ENCODE data around the gene HEATR9. TPM values are rescaled to one million over a fixed set of nuclear protein-coding genes. Genes with fewer than 3 reads are reported as not detected.

HEATR9 gene
- total and polyA plus RNA-seq, 2 of the 13 experiments (the other 11 are each of a cell fraction or from before 2014, with no cell fraction given): not detected

DNA sequence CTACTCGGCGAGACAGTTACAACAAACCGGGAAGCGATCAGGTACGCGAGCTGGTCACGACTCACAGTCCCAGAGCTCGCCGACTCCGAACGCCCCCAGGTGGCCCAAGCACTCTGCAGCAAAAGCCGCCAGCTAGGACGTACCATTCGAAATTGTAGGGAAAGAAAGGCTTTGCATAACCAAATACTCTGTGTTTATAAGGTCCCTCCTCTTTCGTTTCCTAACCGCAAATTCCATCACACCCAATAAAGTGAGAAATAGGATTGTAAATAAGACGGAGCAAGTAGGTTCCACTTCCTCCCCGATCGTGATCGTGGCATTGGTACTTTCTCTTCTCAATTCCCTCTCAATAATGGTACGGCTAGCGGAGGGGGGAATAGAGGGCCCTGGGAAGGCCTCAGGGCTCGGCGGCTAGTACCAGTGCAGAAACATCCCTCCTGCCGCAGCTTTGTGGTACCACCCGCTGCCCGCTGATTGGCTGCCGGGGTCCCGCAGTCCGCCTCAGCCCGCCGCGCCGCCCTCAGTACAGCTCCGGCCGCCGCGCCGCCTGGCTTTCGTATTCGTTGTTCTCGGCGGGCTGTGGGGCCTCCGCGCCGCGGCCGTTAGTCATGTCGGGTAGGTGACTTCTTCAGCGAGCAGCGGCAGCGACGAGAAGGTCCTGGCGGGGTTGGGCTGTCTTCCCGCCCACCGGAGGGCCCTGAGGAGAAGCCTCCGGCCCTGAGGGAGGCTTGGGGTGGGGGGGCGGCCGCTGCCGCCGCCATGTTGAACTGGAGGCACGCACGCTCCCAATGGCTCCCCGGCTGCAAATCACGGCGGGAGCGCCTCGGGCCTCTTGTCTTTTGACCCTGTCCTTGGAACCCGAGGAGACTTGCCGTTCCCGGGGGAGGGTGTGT lies 59.5 kb downstream of the HEATR9 start, which contains the start of gene TAF15 (continued):
- TF ChIP-seq, protein P1, sequence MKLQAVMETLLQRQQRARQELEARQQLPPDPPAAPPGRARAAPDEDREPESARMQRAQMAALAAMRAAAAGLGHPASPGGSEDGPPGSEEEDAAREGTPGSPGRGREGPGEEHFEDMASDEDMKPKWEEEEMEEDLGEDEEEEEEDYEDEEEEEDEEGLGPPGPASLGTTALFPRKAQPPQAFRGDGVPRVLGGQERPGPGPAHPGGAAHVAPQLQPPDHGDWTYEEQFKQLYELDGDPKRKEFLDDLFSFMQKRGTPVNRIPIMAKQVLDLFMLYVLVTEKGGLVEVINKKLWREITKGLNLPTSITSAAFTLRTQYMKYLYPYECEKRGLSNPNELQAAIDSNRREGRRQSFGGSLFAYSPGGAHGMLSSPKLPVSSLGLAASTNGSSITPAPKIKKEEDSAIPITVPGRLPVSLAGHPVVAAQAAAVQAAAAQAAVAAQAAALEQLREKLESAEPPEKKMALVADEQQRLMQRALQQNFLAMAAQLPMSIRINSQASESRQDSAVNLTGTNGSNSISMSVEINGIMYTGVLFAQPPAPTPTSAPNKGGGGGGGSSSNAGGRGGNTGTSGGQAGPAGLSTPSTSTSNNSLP (IDR thresholded peaks at IDR 0.05; ENCODE audit: low read depth, low read length): 0 out of 2 replicates have a peak, but pooled peaks have one; percentile 22
- TF ChIP-seq SALL1 (CRISPR knock-in tag; IDR thresholded peaks at IDR 0.05) (peak; percentile 86), ZNF274 (CRISPR knock-in tag; IDR thresholded peaks at IDR 0.05) (peak; percentile 92), ZNF546 (CRISPR knock-in tag; conservative IDR thresholded peaks at IDR 0.05) (peak; percentile 90; the same call in 1 of the 2 replicates), CHD2 (IDR thresholded peaks at IDR 0.05; ENCODE audit: low read depth, low read length) (no peak), TCF12 (IDR thresholded peaks at IDR 0.05) (no peak), TCF12 (CRISPR knock-in tag; IDR thresholded peaks at IDR 0.05) (no peak), HOXA7 (CRISPR knock-in tag; IDR thresholded peaks at IDR 0.05) (peak; percentile 94; the same call in 1 of the 2 replicates), KDM5B (CRISPR knock-in tag; IDR thresholded peaks at IDR 0.05; ENCODE audit: borderline replicate concordance) (no peak; the same call in 1 of the 2 replicates), MZF1 (CRISPR knock-in tag; IDR thresholded peaks at IDR 0.05; ENCODE audit: borderline replicate concordance) (no peak), HNRNPLL (IDR thresholded peaks at IDR 0.05; ENCODE audit: low read depth, low read length, poor library complexity, severe bottlenecking) (peak; percentile 67), ZNF510 (CRISPR knock-in tag; IDR thresholded peaks at IDR 0.05; ENCODE audit: low read depth) (no peak), BORCS8-MEF2B (CRISPR knock-in tag; IDR thresholded peaks at IDR 0.05) (peak; percentile 73; the same call in 1 of the 2 replicates), FLYWCH1 (CRISPR knock-in tag; IDR thresholded peaks at IDR 0.05) (no peak), REL (CRISPR knock-in tag; conservative IDR thresholded peaks at IDR 0.05) (peak; percentile 84; the same call in 1 of the 2 replicates), ARHGAP35 (CRISPR knock-in tag; IDR thresholded peaks at IDR 0.05; ENCODE audit: borderline replicate concordance) (peak; percentile 79), ZNF615 (CRISPR knock-in tag; IDR thresholded peaks at IDR 0.05; ENCODE audit: borderline replicate concordance) (0 out of 2 replicates have a peak, but pooled peaks have one; percentile 39), ADNP (CRISPR knock-in tag; IDR thresholded peaks at IDR 0.05) (no peak), CBX1 (IDR thresholded peaks at IDR 0.05; ENCODE audit: low read depth) (peak; percentile 2), ZNF660 (CRISPR knock-in tag; IDR thresholded peaks at IDR 0.05; ENCODE audit: borderline replicate concordance, low read depth) (no peak), RELA (CRISPR knock-in tag; IDR thresholded peaks at IDR 0.05) (no peak), ZNF558 (CRISPR knock-in tag; IDR thresholded peaks at IDR 0.05; ENCODE audit: borderline replicate concordance) (peak; percentile 68; the same call in 1 of the 2 replicates), ZNF772 (CRISPR knock-in tag; IDR thresholded peaks at IDR 0.05) (peak; percentile 66; the same call in 1 of the 2 replicates), NR1H2 (CRISPR knock-in tag; IDR thresholded peaks at IDR 0.05; ENCODE audit: borderline replicate concordance, low read depth) (no peak)
- TF ChIP-seq, protein P2, sequence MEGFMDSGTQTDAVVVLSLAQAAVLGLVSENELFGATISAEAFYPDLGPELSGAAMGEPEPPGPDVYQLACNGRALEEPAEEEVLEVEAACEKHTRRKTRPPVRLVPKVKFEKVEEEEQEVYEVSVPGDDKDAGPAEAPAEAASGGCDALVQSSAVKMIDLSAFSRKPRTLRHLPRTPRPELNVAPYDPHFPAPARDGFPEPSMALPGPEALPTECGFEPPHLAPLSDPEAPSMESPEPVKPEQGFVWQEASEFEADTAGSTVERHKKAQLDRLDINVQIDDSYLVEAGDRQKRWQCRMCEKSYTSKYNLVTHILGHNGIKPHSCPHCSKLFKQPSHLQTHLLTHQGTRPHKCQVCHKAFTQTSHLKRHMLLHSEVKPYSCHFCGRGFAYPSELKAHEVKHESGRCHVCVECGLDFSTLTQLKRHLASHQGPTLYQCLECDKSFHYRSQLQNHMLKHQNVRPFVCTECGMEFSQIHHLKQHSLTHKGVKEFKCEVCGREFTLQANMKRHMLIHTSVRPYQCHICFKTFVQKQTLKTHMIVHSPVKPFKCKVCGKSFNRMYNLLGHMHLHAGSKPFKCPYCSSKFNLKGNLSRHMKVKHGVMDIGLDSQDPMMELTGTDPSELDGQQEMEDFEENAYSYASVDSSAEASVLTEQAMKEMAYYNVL (CRISPR knock-in tag; IDR thresholded peaks at IDR 0.05; ENCODE audit: borderline replicate concordance): no peak
- TF ChIP-seq, protein P3, sequence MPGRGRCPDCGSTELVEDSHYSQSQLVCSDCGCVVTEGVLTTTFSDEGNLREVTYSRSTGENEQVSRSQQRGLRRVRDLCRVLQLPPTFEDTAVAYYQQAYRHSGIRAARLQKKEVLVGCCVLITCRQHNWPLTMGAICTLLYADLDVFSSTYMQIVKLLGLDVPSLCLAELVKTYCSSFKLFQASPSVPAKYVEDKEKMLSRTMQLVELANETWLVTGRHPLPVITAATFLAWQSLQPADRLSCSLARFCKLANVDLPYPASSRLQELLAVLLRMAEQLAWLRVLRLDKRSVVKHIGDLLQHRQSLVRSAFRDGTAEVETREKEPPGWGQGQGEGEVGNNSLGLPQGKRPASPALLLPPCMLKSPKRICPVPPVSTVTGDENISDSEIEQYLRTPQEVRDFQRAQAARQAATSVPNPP (CRISPR knock-in tag; IDR thresholded peaks at IDR 0.05): no peak

All from HepG2 (cell line).